ENCODE data around the gene CNPY4. TPM values are rescaled to one million over a fixed set of nuclear protein-coding genes. Genes with fewer than 3 reads are reported as not detected.
A peak's percentile ranks its signal among the peaks of the same experiment; 100 is the strongest.
"Not testable (repeated sequence)": the region's sequence is repeated elsewhere in the genome, so short reads cannot be mapped to it uniquely, and the experiment has no call there.

Gene CNPY4
- total RNA-seq, 2 experiments from 2014 or later: 11.9 to 12.4 TPM

GRCh38 chr7:100124301-100125230 lies 5.1 kb downstream of the CNPY4 start:
- H3K27ac Mint-ChIP-seq: peak overlapping the region; percentile 31
- peaks cover 33% of the 10 kb centered on the region for H3K4me1 Mint-ChIP-seq (ENCODE audit: low read depth)
- ChIA-PET POLR2A (interaction anchor here (0.9 to 2.3 kb wide), 3 partner anchors 23 to 304 kb away, joined by 3 to 9 read pairs (median 4); partner anchors contain the start of genes AP4M1, LAMTOR4, MCM7 and ZCWPW1), CTCF (interaction anchor here (0.5 kb wide), 1 partner anchor 9 kb away, joined by 4 read pairs; no protein-coding TSS in a partner anchor)
- intact Hi-C loops (cut with micrococcal nuclease): loop anchor here (5.0 kb wide), 1 partner anchor 303 kb away; the partner anchor contains the start of genes MEPCE and ZCWPW1
- no peaks in the 10 kb centered on the region for H3K27me3 Mint-ChIP-seq
- H3K36me3 Mint-ChIP-seq: peaks cover 6% of the 10 kb centered on the region
- H3K4me3 Mint-ChIP-seq: peak overlapping the region; percentile 23
- DNase-seq: no peak
- no peaks in the 10 kb centered on the region for H3K9me3 Mint-ChIP-seq

- no peak for DNase-seq
- ChIA-PET POLR2A (interaction anchor here (0.6 to 1.2 kb wide), 6 partner anchors 25 to 580 kb away, joined by 3 to 18 read pairs (median 3); partner anchors contain the start of genes AP4M1, COPS6, MCM7 and POP7), CTCF (interaction anchor here (0.7 to 1.2 kb wide), 2 partner anchors 211 to 494 kb away, joined by 3 read pairs; no protein-coding TSS in a partner anchor)
- Mint-ChIP-seq H3K4me1 (ENCODE audit: low read depth) (peaks cover 30% of the 10 kb centered on the region), H3K36me3 (peaks cover 6% of the 10 kb centered on the region), H3K9me3 (no peaks in the 10 kb centered on the region), H3K27ac (peak overlapping the region; percentile 96), H3K27me3 (no peaks in the 10 kb centered on the region), H3K4me3 (peak overlapping the region; percentile 95)
- intact Hi-C loops (cut with micrococcal nuclease): loop anchor here (2.0 to 5.0 kb wide), 3 partner anchors 22 to 301 kb away; partner anchors contain the start of genes LAMTOR4, MEPCE, TRIM4 and ZCWPW1
Observed at GRCh38 chr7:100126239-100126930, 7.0 kb downstream of the CNPY4 start.

GRCh38 chr7:100126931-100127865 lies 7.8 kb downstream of the CNPY4 start, which contains the start of gene MBLAC1:
Gene MBLAC1, plus strand, starts transcription at chr7:100126967. Its CDS starts 429 bp downstream, at chr7:100127396.
- H3K4me1 Mint-ChIP-seq (ENCODE audit: low read depth): peaks cover 28% of the 10 kb centered on the region
- H3K4me3 Mint-ChIP-seq: peak within 1 kb of the TSS; percentile 95
- ChIA-PET POLR2A (interaction anchor here (0.6 to 1.2 kb wide), 7 partner anchors 25 to 579 kb away, joined by 3 to 18 read pairs (median 3); partner anchors contain the start of genes AP4M1, COPS6, MCM7 and POP7), CTCF (interaction anchor here (0.7 to 1.2 kb wide), 3 partner anchors 212 to 495 kb away, joined by 3 to 4 read pairs (median 3); no protein-coding TSS in a partner anchor)
- H3K36me3 Mint-ChIP-seq: peaks cover 6% of the 10 kb centered on the region
- H3K27me3 Mint-ChIP-seq: no peaks in the 10 kb centered on the region
- intact Hi-C loops (cut with micrococcal nuclease): loop anchor here (1.0 to 5.0 kb wide), 5 partner anchors 8 to 300 kb away; partner anchors contain the start of genes AP4M1, CNPY4, LAMTOR4 and MCM7
- peak; percentile 93 for DNase-seq
- peak within 1 kb of the TSS; percentile 96 for H3K27ac Mint-ChIP-seq
- no peaks in the 10 kb centered on the region for H3K9me3 Mint-ChIP-seq

- POLR2A ChIA-PET: interaction anchor here (0.6 to 1.0 kb wide), 5 partner anchors 21 to 300 kb away, joined by 3 to 10 read pairs (median 3); partner anchors contain the start of genes AP4M1, LAMTOR4 and ZCWPW1
- H3K27ac Mint-ChIP-seq: peak overlapping the region; percentile 60
Observed at GRCh38 chr7:100127866-100128636, 8.6 kb downstream of the CNPY4 start.

GRCh38 chr7:100128637-100128963 lies 9.2 kb downstream of the CNPY4 start:
- peak; percentile 21 for DNase-seq
- POLR2A ChIA-PET: interaction anchor here (0.6 to 1.0 kb wide), 5 partner anchors 20 to 300 kb away, joined by 3 to 10 read pairs (median 3); partner anchors contain the start of genes AP4M1, LAMTOR4 and ZCWPW1

More at GRCh38 chr7:100127866-100128636, 8.6 kb downstream of the CNPY4 start:
- Mint-ChIP-seq H3K4me1 (ENCODE audit: low read depth) (peaks cover 29% of the 10 kb centered on the region), H3K36me3 (peaks cover 6% of the 10 kb centered on the region), H3K9me3 (no peaks in the 10 kb centered on the region), H3K27me3 (no peaks in the 10 kb centered on the region), H3K4me3 (peak overlapping the region; percentile 76)
- peak; percentile 43 for DNase-seq
- intact Hi-C loops (cut with micrococcal nuclease): loop anchor here (1.0 to 5.0 kb wide), 5 partner anchors 9 to 299 kb away; partner anchors contain the start of genes AP4M1, CNPY4, LAMTOR4 and MCM7
- CTCF ChIA-PET: interaction anchor here (0.6 to 1.9 kb wide), 5 partner anchors 17 to 280 kb away, joined by 3 to 9 read pairs (median 5); no protein-coding TSS in a partner anchor

GRCh38 chr7:100130220-100130607 lies 10.8 kb downstream of the CNPY4 start:
- DNase-seq, H3K9me3 Mint-ChIP-seq, H3K27ac Mint-ChIP-seq, H3K36me3 Mint-ChIP-seq, H3K4me3 Mint-ChIP-seq, H3K27me3 Mint-ChIP-seq: not testable (repeated sequence)
- intact Hi-C loops (cut with micrococcal nuclease): loop anchor here (2.0 to 5.0 kb wide), 2 partner anchors 149 to 217 kb away; no protein-coding TSS in a partner anchor
- H3K4me1 Mint-ChIP-seq (ENCODE audit: low read depth): peaks cover 18% of the 10 kb centered on the region
- ChIA-PET POLR2A (interaction anchor here (1.1 to 1.5 kb wide), 3 partner anchors 13 to 81 kb away, joined by 3 read pairs; partner anchors contain the start of gene MCM7), CTCF (interaction anchor here (0.8 to 5.0 kb wide), 15 partner anchors 10 to 278 kb away, joined by 3 to 46 read pairs (median 5); partner anchors contain the start of genes AP4M1, CNPY4, GAL3ST4 and LAMTOR4)

More at GRCh38 chr7:100128637-100128963, 9.2 kb downstream of the CNPY4 start:
- Mint-ChIP-seq H3K36me3 (peaks cover 6% of the 10 kb centered on the region), H3K27me3 (no peaks in the 10 kb centered on the region), H3K4me1 (ENCODE audit: low read depth) (peaks cover 29% of the 10 kb centered on the region), H3K9me3 (no peaks in the 10 kb centered on the region), H3K4me3 (peak overlapping the region; percentile 76), H3K27ac (no peak overlapping the region)
- intact Hi-C loops (cut with micrococcal nuclease): loop anchor here (5.0 kb wide), 1 partner anchor 299 kb away; the partner anchor contains the start of genes MEPCE and ZCWPW1
- CTCF ChIA-PET: interaction anchor here (0.6 to 1.9 kb wide), 5 partner anchors 17 to 279 kb away, joined by 3 to 9 read pairs (median 5); no protein-coding TSS in a partner anchor

GRCh38 chr7:100130608-100131453 lies 11.4 kb downstream of the CNPY4 start:
- DNase-seq: peak; percentile 91
- Mint-ChIP-seq H3K4me1 (ENCODE audit: low read depth) (peaks cover 14% of the 10 kb centered on the region), H3K36me3 (peaks cover 4% of the 10 kb centered on the region), H3K27me3 (no peaks in the 10 kb centered on the region), H3K4me3 (no peak overlapping the region), H3K9me3 (no peaks in the 10 kb centered on the region), H3K27ac (no peak overlapping the region)
- ChIA-PET POLR2A (interaction anchor here (1.1 to 1.5 kb wide), 3 partner anchors 14 to 80 kb away, joined by 3 read pairs; partner anchors contain the start of gene MCM7), CTCF (interaction anchor here (0.6 to 5.0 kb wide), 28 partner anchors 9 to 749 kb away, joined by 3 to 46 read pairs (median 4); partner anchors contain the start of genes AP4M1, CNPY4, GAL3ST4 and GPC2)
- intact Hi-C loops (cut with micrococcal nuclease): loop anchor here (2.0 to 5.0 kb wide), 2 partner anchors 150 to 216 kb away; no protein-coding TSS in a partner anchor

GRCh38 chr7:100132126-100132525 lies 12.7 kb downstream of the CNPY4 start:
- H3K4me3 Mint-ChIP-seq: no peak overlapping the region
- peaks cover 14% of the 10 kb centered on the region for H3K4me1 Mint-ChIP-seq (ENCODE audit: low read depth)
- no peak overlapping the region for H3K27ac Mint-ChIP-seq
- H3K9me3 Mint-ChIP-seq: no peaks in the 10 kb centered on the region
- no peak for DNase-seq
- no peaks in the 10 kb centered on the region for H3K36me3 Mint-ChIP-seq
- ChIA-PET POLR2A (no interaction called here), CTCF (interaction anchor here (0.6 to 5.0 kb wide), 26 partner anchors 9 to 351 kb away, joined by 3 to 46 read pairs (median 4); partner anchors contain the start of genes AP4M1, GPC2, LAMTOR4 and MCM7)
- intact Hi-C loops (cut with micrococcal nuclease): loop anchor here (1.0 to 5.0 kb wide), 3 partner anchors 85 to 275 kb away; no protein-coding TSS in a partner anchor
- H3K27me3 Mint-ChIP-seq: no peaks in the 10 kb centered on the region
